Measurements from ENCODE around the gene AFTPH. TPM values are rescaled to one million over a fixed set of nuclear protein-coding genes. Genes with fewer than 3 reads are reported as not detected.

The AFTPH gene
- total RNA-seq, 1 donor from 2014 or later: 33.4 TPM

DNA sequence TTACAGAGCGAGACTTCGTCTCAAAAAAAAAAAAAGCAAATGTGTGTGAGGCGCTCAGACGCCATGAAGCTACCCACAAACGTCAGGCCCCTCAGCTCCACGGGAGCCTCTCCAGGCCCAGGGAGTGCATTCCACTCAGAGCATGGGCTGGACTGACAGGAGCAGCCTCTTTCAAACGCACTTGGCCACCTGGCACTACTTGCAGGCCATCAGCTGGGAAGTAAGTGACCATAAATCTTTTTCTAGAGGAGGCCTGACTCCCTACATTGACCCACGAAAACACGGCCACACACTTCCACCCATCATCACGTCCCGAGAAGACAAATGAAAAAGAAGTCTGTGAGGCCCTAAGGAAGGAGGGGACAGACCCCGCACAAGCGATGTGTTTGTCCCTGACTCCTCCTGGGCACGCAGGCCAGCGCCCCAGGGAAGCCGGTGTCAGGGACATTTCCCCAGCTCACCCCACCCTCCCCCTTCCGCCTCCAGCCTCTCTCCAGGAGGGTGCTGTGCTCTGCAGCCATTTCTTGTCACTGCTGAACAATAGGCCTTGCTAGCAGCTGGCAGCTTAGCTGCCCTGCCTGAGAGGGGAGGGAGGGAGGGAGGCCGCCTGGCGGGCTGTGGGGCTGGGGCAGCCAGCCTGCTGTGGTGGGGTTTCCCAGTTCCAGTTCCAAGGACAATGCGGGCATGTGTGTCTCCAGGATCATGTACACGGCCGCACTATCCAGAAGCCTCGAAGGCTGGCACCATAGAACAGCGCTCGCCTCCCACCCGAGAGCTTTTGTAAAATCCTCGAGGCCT, 103.0 kb downstream of the AFTPH start:
- Histone ChIP-seq H3K9me3 (no peaks in the 10 kb centered on the region), H3K36me3 (no peaks in the 10 kb centered on the region), H3K27ac (peak overlapping the region; percentile 2), H3K4me3 (no peak overlapping the region), H3K4me1 (peaks cover 42% of the 10 kb centered on the region), H3K27me3 (no peaks in the 10 kb centered on the region)
- peak in 1 of 2 donors; percentile 67 for DNase-seq (ENCODE audit: extremely low spot score in 2 of 2)
- intact Hi-C loops (cut with DNase I): no loop called here
- TF ChIP-seq POLR2A (IDR thresholded peaks at IDR 0.05): no peak
- no peak for TF ChIP-seq POLR2AphosphoS5 (IDR thresholded peaks at IDR 0.05; ENCODE audit: insufficient read depth in 1 of 2, low read depth in 1 of 2)
- TF ChIP-seq, protein P1, sequence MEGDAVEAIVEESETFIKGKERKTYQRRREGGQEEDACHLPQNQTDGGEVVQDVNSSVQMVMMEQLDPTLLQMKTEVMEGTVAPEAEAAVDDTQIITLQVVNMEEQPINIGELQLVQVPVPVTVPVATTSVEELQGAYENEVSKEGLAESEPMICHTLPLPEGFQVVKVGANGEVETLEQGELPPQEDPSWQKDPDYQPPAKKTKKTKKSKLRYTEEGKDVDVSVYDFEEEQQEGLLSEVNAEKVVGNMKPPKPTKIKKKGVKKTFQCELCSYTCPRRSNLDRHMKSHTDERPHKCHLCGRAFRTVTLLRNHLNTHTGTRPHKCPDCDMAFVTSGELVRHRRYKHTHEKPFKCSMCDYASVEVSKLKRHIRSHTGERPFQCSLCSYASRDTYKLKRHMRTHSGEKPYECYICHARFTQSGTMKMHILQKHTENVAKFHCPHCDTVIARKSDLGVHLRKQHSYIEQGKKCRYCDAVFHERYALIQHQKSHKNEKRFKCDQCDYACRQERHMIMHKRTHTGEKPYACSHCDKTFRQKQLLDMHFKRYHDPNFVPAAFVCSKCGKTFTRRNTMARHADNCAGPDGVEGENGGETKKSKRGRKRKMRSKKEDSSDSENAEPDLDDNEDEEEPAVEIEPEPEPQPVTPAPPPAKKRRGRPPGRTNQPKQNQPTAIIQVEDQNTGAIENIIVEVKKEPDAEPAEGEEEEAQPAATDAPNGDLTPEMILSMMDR (IDR thresholded peaks at IDR 0.05): no peak

DNA sequence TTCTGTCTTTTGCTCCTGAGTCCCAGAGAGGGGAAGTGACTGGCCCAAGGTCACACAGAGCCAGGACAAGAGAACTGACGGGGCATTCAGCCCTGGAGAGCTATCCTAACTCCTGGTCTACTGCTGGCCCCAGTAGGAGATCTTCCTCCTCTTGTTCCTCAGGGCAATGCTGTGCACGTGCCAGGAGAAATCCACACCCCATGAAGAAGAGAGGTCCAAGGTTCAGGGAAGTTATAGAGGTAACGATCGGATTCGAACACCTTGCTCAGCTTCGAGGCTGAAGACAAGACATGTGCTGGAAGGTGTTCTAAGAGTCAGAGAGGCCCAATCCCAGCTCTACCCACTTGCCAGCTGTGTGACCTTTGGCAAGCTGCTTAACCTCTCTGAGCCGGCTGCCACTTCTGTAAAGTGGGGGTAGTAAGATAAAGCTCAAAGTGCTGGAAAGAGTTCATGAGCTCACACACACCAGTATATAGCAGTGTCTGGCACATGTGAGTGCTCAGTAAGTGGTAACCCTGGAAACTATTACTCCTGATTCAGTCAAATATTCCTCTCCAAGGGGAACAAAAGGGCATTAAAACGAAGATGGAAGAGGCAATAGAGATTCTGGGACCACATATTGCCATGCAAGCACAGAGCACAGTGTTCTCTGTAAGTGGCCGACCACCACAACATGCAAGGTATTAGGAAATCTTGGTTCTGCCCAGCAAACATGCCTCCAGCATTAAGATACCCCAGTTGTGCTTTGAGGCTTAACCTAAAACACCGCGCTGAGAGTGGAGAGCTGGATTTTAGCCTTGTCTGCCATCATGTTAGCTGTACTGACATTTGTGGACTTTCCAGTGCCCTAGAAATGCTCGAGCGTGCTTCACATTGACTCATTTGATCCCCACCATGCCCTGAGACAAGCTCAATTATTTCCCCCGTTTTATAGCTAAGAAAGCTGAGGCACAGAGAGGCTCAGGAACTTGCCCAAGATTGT, 104.0 kb downstream of the AFTPH start:
- intact Hi-C loops (cut with DNase I): no loop called here
- Histone ChIP-seq H3K27me3 (no peaks in the 10 kb centered on the region), H3K9me3 (no peaks in the 10 kb centered on the region), H3K4me1 (peaks cover 48% of the 10 kb centered on the region), H3K27ac (no peak overlapping the region), H3K36me3 (no peaks in the 10 kb centered on the region), H3K4me3 (no peak overlapping the region)
- TF ChIP-seq, protein P1 (IDR thresholded peaks at IDR 0.05): no peak
- TF ChIP-seq POLR2AphosphoS5 (IDR thresholded peaks at IDR 0.05; ENCODE audit: insufficient read depth in 1 of 2, low read depth in 1 of 2): no peak
- no peak for TF ChIP-seq POLR2A (IDR thresholded peaks at IDR 0.05)
- no peak for DNase-seq (ENCODE audit: extremely low spot score in 2 of 2)

DNA sequence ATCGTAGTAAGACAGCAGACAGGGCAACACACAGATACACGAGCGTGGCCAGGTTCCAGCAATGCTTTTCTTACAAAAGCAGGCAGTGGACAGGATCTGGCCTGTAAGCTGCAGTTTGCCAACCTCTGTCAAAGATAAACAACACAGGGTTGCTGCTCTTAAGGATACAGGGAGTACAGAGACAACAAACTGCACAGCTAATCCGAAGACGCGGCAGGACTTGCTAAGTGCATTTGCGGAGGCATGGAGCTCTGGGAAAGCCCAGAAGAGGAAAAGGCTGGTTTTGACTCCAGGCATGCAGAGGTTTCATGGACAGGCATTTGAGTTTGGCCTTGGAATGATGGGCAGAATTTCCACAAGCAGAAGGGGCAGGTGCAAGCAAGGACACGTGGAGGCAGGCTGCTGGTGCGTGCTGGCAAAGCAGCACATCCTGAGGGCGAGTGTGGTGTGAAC, 105.2 kb downstream of the AFTPH start:
- H3K27ac ChIP-seq: no peak overlapping the region
- no peaks in the 10 kb centered on the region for H3K9me3 ChIP-seq
- peak in 1 of 2 donors; percentile 86 for DNase-seq (ENCODE audit: extremely low spot score in 2 of 2)
- peaks cover 60% of the 10 kb centered on the region for H3K4me1 ChIP-seq
- H3K4me3 ChIP-seq: no peak overlapping the region
- intact Hi-C loops (cut with DNase I): no loop called here
- TF ChIP-seq, protein P1 (IDR thresholded peaks at IDR 0.05): no peak
- no peak for TF ChIP-seq POLR2A (IDR thresholded peaks at IDR 0.05)
- TF ChIP-seq POLR2AphosphoS5 (IDR thresholded peaks at IDR 0.05; ENCODE audit: insufficient read depth in 1 of 2, low read depth in 1 of 2): no peak
- H3K36me3 ChIP-seq: peaks cover 0 to 1% of the 10 kb centered on the region in 2 donors
- no peaks in the 10 kb centered on the region for H3K27me3 ChIP-seq

DNA sequence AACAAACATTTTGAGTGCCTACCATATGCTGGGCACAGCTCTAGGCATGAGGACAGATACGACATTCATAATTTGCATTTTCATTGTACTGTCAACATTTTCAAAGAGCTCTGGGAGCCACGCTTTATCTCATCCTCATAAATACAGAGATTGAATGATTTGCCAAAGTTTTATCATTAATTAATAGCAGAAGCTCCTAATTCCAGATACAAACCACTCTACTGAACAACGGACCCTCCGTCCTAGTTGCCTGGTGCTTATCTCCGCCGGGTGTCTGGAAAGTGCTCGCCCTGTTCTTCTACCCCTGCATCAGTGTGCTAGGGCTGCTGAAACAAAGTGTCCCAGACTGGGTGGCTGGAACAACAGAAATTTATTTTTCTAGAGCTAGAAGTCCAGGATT, 105.7 kb downstream of the AFTPH start:
- no peak for DNase-seq (ENCODE audit: extremely low spot score in 2 of 2)
- intact Hi-C loops (cut with DNase I): no loop called here
- Histone ChIP-seq H3K27me3 (no peaks in the 10 kb centered on the region), H3K4me1 (peaks cover 65% of the 10 kb centered on the region), H3K27ac (no peak overlapping the region), H3K36me3 (peaks cover 0 to 6% of the 10 kb centered on the region in 2 donors), H3K9me3 (no peaks in the 10 kb centered on the region), H3K4me3 (no peak overlapping the region)
- TF ChIP-seq POLR2A (IDR thresholded peaks at IDR 0.05) (no peak), POLR2AphosphoS5 (IDR thresholded peaks at IDR 0.05; ENCODE audit: insufficient read depth in 1 of 2, low read depth in 1 of 2) (no peak)
- TF ChIP-seq, protein P1 (IDR thresholded peaks at IDR 0.05): no peak

Data from vagina (tissue), 2 donors.